Measurements from ENCODE around the gene TMEM200C.

The TMEM200C gene

DNA sequence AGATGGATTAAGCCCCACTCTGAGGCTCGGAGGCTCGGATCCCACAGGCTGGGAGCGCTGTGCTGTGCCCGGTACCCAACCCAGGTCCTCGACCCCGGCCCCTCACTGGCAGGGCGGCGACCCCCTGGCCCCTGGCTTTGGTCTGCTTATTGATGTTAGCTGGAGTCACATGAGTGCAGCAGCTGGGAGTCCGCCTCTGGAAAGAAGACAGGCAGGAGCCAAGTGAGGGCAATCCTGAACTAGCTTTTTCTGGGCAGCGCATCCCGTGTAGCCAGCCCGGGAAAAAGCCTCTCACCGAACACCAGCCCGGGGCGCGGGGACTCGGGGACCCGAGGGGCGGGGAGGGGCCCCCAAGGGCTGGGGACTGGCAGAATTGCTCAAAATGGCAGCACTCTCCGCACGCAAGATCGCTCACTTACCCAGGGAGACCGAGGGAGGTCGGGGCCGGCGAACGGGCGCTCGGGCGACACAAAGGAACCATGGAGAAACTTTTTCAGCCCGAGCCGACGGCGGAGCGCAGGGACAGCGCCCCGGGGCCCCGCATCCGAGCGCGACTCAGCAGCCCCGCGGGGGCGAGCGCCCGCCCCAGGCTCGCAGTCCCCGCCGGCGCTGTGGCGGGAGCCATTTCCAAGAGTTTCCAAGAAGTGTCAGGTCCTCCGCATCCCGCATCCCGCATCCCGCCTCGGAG is 567 bp downstream of the TMEM200C start (continued):
- TF ChIP-seq, protein P1, sequence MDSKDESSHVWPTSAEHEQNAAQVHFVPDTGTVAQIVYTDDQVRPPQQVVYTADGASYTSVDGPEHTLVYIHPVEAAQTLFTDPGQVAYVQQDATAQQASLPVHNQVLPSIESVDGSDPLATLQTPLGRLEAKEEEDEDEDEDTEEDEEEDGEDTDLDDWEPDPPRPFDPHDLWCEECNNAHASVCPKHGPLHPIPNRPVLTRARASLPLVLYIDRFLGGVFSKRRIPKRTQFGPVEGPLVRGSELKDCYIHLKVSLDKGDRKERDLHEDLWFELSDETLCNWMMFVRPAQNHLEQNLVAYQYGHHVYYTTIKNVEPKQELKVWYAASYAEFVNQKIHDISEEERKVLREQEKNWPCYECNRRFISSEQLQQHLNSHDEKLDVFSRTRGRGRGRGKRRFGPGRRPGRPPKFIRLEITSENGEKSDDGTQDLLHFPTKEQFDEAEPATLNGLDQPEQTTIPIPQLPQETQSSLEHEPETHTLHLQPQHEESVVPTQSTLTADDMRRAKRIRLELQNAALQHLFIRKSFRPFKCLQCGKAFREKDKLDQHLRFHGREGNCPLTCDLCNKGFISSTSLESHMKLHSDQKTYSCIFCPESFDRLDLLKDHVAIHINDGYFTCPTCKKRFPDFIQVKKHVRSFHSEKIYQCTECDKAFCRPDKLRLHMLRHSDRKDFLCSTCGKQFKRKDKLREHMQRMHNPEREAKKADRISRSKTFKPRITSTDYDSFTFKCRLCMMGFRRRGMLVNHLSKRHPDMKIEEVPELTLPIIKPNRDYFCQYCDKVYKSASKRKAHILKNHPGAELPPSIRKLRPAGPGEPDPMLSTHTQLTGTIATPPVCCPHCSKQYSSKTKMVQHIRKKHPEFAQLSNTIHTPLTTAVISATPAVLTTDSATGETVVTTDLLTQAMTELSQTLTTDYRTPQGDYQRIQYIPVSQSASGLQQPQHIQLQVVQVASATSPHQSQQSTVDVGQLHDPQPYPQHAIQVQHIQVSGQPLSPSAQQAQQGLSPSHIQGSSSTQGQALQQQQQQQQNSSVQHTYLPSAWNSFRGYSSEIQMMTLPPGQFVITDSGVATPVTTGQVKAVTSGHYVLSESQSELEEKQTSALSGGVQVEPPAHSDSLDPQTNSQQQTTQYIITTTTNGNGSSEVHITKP (tag by site-specific recombination; IDR thresholded peaks at IDR 0.05), result peak; percentile 72
- TF ChIP-seq ZNF658 (tag by site-specific recombination; IDR thresholded peaks at IDR 0.05), result no peak
- TF ChIP-seq YY1 (tag by site-specific recombination; IDR thresholded peaks at IDR 0.05), result peak; percentile 29; the same call in 1 of the 2 replicates
- TF ChIP-seq, protein P2, sequence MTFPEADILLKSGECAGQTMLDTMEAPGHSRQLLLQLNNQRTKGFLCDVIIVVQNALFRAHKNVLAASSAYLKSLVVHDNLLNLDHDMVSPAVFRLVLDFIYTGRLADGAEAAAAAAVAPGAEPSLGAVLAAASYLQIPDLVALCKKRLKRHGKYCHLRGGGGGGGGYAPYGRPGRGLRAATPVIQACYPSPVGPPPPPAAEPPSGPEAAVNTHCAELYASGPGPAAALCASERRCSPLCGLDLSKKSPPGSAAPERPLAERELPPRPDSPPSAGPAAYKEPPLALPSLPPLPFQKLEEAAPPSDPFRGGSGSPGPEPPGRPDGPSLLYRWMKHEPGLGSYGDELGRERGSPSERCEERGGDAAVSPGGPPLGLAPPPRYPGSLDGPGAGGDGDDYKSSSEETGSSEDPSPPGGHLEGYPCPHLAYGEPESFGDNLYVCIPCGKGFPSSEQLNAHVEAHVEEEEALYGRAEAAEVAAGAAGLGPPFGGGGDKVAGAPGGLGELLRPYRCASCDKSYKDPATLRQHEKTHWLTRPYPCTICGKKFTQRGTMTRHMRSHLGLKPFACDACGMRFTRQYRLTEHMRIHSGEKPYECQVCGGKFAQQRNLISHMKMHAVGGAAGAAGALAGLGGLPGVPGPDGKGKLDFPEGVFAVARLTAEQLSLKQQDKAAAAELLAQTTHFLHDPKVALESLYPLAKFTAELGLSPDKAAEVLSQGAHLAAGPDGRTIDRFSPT (tag by site-specific recombination; IDR thresholded peaks at IDR 0.05), result 0 out of 2 replicates have a peak, but pooled peaks have one; percentile 13
- no peak for TF ChIP-seq ZNF416 (tag by site-specific recombination; IDR thresholded peaks at IDR 0.05)
- TF ChIP-seq ZXDB (tag by site-specific recombination; IDR thresholded peaks at IDR 0.05), result peak; percentile 47; the same call in 1 of the 2 replicates

DNA sequence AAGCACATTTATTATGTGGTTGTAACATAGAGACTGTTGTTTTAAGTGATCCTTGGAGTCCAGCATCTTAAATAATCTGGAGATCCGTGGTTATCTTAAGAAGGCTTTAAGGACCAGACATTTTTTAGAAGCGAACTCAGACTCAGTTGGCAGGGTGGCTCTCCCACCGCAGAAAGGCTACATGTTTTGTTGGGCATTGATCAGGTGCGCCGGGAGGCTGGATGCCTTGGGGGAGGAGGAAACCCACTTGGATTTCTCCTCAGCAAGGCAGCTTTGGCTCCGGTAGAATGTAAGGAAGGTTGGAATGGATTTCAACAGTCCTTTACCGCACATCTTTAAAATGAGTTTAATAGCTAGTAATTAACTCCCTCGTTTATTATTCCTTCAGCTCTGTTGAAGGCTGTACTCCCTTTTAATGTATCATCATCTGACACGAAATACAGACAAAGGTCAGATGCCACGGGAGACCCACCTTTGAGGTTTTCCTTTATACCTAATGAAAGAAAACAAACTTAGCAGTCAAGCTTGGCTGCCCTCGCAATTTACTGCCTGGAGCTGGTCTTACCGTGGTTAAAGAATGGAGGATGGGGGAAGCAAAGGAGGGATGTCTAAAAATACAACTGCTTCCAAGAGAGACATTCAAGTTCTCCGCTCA is 1.2 kb downstream of the TMEM200C start:
- H3K4me3 ChIP-seq (ENCODE audit: low read depth, low read length), result peak overlapping the region; percentile 70
- H3K27ac ChIP-seq (ENCODE audit: extremely low read depth, low read depth, low read length), result peak overlapping the region; percentile 91; the same call in 1 of the 2 replicates
- H3K4me1 ChIP-seq (ENCODE audit: control insufficient read depth, insufficient read depth, low read length), result peaks cover 21% of the 10 kb centered on the region
- H3K36me3 ChIP-seq (ENCODE audit: control insufficient read depth in 2 of 2, insufficient read depth in 1 of 2, low read length in 2 of 2), result peaks cover 4 to 5% of the 10 kb centered on the region in 2 experiments; a peak in 2 of 3 replicates
- no peaks in the 10 kb centered on the region for H3K9me3 ChIP-seq (ENCODE audit: control insufficient read depth, insufficient read depth, low read depth, low read length)
- ChIA-PET CTCF (interaction anchor here (0.7 to 2.2 kb wide), 4 partner anchors 8 to 293 kb away, joined by 3 to 5 read pairs (median 4); no protein-coding TSS in a partner anchor), POLR2A (interaction anchor here (0.7 to 1.5 kb wide), 5 partner anchors 9 to 350 kb away, joined by 3 to 5 read pairs (median 3); partner anchors contain the start of gene EPB41L3)
- TF ChIP-seq MEIS1 (CRISPR knock-in tag; IDR thresholded peaks at IDR 0.05; ENCODE audit: borderline replicate concordance) (no peak), TCF7L2 (IDR thresholded peaks at IDR 0.05; ENCODE audit: borderline replicate concordance, low read depth, low read length) (peak; percentile 61; the same call in 1 of the 2 replicates), BCL6B (tag by site-specific recombination; IDR thresholded peaks at IDR 0.05) (no peak), ZXDB (tag by site-specific recombination; IDR thresholded peaks at IDR 0.05) (no peak), ZFP37 (tag by site-specific recombination; IDR thresholded peaks at IDR 0.05) (no peak), ZNF280D (tag by site-specific recombination; IDR thresholded peaks at IDR 0.05) (no peak), GFI1B (tag by site-specific recombination; IDR thresholded peaks at IDR 0.05) (no peak), ZNF510 (tag by site-specific recombination; IDR thresholded peaks at IDR 0.05; ENCODE audit: insufficient replicate concordance) (no peak), ZNF202 (tag by site-specific recombination; IDR thresholded peaks at IDR 0.05; ENCODE audit: borderline replicate concordance) (no peak), IKZF3 (tag by site-specific recombination; IDR thresholded peaks at IDR 0.05) (no peak), SP7 (tag by site-specific recombination; IDR thresholded peaks at IDR 0.05) (peak; percentile 93), ZNF473 (tag by site-specific recombination; IDR thresholded peaks at IDR 0.05) (no peak), ZBTB48 (tag by site-specific recombination; IDR thresholded peaks at IDR 0.05) (no peak), ZNF585B (tag by site-specific recombination; IDR thresholded peaks at IDR 0.05) (no peak), ZNF23 (tag by site-specific recombination; IDR thresholded peaks at IDR 0.05; ENCODE audit: borderline replicate concordance) (no peak)
- TF ChIP-seq, protein P3, sequence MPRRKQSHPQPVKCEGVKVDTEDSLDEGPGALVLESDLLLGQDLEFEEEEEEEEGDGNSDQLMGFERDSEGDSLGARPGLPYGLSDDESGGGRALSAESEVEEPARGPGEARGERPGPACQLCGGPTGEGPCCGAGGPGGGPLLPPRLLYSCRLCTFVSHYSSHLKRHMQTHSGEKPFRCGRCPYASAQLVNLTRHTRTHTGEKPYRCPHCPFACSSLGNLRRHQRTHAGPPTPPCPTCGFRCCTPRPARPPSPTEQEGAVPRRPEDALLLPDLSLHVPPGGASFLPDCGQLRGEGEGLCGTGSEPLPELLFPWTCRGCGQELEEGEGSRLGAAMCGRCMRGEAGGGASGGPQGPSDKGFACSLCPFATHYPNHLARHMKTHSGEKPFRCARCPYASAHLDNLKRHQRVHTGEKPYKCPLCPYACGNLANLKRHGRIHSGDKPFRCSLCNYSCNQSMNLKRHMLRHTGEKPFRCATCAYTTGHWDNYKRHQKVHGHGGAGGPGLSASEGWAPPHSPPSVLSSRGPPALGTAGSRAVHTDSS (tag by site-specific recombination; IDR thresholded peaks at IDR 0.05), result no peak

Data from HEK293 (cell line).